Forelimb muscle (tissue), 1 donor: Measurements from ENCODE around the gene CECR2. TPM values are rescaled to one million over a fixed set of nuclear protein-coding genes. Genes with fewer than 3 reads are reported as not detected.
A peak's percentile ranks its signal among the peaks of the same experiment; 100 is the strongest.

Experiments used
- DNase-seq: peaks from one replicate; pipeline ENCODE4 v3.0.0-alpha.2; 2013; ENCODE audit warnings: low read depth
- polyA plus RNA-seq: library from polyadenylated mRNA; unstranded; fragments of 120-200 nt; gene quantifications from one replicate; pipeline ENCODE4 v1.2.1, GENCODE V29; 2013; ENCODE audit not compliant: insufficient read length

The CECR2 gene
- polyA plus RNA-seq, 1 donor: 23.2 TPM

GRCh38 chr22:17451316-17451715 lies 82.1 kb downstream of the CECR2 start:
- no peak for DNase-seq

GRCh38 chr22:17460895-17461294 lies 91.6 kb downstream of the CECR2 start:
- DNase-seq: no peak

DNA sequence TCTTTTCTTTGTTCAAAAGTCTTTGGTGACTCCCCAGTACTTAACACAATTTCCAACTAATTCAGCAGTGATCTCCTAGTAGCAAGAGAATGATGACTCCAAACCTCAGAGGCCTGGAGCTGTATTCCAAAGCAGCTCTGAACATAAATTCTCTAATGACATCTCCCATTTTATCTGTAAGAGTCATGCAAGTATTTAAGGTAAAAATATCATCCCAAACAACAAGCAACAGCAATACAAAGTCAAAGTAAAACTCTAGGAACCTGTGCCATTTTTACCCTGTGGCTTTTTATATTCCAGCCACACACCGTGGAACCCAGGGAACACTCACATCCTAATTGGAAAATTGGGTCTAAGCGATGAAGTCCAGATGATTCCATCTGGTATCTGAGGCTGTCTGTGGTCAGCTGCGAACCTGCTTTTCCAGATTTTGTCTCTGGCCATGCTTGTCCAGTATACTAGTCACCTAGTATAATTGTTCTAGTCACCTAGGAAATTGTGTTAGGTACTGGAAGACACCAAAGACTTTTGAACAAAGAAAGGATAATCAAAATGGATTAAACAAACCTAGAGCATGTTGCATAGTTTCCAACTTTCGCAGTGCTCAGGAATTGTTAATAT lies 101.7 kb downstream of the CECR2 start:
- no peak for DNase-seq

GRCh38 chr22:17471886-17472535 lies 102.8 kb downstream of the CECR2 start:
- peak; percentile 25 for DNase-seq

GRCh38 chr22:17472932-17473331 lies 103.7 kb downstream of the CECR2 start:
- DNase-seq: no peak

DNA sequence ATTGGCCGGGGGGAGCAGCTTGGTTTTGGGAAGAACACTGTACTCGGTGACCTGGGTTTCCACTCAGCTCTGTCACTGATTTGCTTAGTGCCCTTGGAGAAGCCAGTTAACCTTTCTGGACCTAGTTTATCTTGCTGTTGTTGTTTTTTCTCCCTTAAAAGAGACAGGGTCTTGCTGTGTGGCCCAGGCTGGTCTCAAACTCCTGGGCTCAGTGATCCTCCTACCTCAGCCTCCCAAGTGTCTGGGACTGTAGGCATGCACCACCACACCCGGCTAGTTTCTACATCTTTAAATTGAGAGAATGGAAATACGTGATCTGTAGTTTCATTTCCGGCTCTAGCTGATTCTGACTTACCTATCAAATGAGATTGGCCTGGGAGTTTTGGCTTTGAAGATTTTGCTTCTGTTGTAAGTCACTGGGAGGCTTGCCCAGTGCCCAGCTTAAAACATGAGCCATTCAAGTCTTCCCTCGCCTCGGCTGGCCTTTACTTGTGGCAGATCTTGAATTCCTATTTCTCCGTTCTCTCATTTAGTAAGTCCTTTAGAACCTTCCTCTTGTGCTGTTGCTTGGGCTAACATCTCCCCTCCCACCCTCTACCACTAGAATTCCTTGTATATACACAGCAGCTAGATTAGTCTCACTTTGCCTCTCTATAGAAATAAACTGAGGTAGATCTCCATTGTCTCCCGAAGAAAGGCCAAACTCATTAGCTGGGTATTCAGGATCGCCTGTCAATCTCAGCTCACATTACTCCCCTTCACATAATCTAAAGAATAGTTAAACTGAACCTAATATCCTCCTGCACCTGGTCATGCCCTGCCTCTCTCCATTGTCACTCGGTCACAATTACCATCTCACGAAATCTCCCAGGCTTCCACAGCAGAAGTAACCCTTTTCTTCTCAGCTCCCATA lies 106.3 kb downstream of the CECR2 start:
- no peak for DNase-seq

DNA sequence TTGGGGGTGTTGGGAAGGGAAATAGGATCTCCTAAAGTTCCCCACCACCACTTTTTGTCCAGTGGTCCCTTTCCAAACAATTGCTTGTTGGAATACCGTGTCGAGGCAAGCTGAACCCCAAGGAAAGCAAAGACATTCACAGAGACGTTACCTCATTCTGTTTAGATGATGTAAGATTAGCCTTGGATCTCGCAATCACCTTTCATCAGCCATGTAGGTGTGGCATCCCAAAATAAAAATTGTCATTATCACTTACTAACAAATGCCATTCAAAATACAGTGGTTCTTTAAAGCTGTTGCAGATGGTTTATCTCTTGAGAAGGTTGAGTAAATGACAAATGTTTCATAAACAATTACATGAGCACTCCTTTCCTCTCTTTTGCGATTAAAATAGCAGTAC lies 107.6 kb downstream of the CECR2 start:
- no peak for DNase-seq

- DNase-seq: no peak
Observed at GRCh38 chr22:17477391-17477833, 108.2 kb downstream of the CECR2 start.

GRCh38 chr22:17479135-17479534 lies 109.9 kb downstream of the CECR2 start:
- no peak for DNase-seq

DNA sequence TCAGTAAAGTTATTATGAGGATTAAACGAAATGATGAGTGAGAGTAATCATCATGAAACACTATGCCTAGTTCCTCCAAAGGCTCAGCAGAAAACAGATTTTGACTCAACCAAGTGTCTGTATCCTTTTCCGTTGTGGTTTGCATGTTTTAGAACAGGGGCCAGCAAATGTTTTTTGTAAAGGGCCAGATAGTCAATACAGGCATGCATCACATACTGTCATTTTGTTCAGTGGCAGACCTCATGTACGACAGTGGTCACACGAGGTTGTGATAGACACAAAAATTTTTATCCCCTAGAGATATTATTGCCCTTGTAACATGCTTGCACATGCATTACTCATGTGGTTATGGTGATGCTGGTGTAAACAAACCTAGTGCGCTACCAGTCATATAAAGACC lies 112.2 kb downstream of the CECR2 start:
- no peak for DNase-seq

- DNase-seq: no peak
Observed at GRCh38 chr22:17483688-17484372, 114.6 kb downstream of the CECR2 start.

DNA sequence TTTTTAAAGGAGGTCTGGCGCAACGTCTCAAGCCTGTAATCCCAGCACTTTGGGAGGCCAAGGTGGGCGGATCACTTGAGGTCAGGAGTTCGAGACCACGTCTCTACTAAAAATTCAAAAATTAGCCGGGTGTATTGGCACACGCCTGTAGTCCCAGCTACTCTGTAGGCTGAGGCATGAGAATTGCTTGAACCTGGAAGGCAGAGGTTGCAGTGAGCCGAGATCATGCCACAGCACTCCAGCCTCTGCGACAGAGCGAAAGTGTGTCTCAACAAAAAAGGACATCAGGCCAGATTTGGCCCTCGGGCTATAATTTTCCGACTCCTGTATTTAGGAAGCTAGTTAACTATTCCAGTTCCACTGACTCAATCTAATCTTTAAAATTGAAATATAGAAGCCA lies 115.3 kb downstream of the CECR2 start:
- DNase-seq: no peak

GRCh38 chr22:17486313-17486712 lies 117.1 kb downstream of the CECR2 start:
- DNase-seq: no peak

GRCh38 chr22:17486719-17487118 lies 117.5 kb downstream of the CECR2 start:
- DNase-seq: no peak

GRCh38 chr22:17489101-17489500 lies 119.8 kb downstream of the CECR2 start:
- DNase-seq: no peak

GRCh38 chr22:17491090-17491640 lies 121.9 kb downstream of the CECR2 start:
- no peak for DNase-seq

GRCh38 chr22:17492247-17492646 lies 123.0 kb downstream of the CECR2 start:
- DNase-seq: no peak

DNA sequence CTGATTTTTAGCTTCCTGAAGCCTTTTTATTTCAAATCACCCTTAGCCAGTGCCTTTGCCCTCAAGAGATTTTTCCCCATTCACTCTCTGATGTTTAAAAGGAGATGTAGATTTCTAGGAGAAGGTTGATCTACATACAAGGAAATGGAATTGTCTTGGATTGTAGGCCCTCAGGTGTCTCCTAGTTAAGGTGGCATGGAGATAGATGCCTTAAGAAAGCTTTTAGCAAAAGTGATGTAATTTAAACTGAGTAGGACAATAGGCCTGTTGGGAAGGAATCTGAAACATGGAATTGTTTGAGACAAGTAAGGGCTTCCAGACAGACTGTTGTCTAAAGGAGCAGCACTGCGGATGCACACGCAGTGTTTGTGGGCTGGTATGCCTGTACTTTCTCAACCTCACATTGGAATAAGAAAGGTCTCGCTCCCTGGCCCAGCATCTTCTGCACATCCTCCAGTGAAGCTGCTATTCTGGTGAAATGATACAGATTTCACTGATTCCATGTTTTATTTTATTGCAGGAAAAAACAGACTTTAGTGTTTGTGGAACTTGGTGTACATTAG lies 124.2 kb downstream of the CECR2 start:
- no peak for DNase-seq

GRCh38 chr22:17496841-17497240 lies 127.6 kb downstream of the CECR2 start:
- no peak for DNase-seq

DNA sequence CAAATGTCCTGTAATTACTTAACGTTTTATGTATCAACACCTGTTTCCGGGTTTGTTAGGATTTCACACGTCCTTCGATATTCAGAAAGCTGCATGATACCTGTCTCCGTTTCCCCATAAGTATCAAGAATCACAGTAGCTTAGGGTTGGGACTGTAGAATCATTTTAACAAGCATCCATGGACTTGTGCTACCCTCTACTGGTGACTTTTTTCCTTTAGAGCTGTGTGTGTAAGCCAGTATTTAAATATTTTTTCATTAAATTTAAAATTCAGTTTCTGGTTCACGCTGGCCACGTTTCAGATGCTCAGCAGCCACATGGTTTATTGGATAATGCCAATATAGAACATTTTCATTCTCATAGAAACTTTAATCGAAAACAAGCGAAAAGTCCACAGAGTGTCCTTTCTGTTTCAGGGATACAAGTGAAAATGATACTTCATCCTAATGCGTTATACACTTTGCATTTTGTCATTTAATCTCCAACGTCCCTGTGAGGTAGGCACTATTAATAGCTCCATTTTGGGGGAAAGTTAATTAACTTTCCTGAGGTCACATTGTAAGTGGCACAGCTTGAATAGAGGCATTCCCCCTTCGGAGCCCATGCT lies 132.5 kb downstream of the CECR2 start:
- peak; percentile 68 for DNase-seq

DNA sequence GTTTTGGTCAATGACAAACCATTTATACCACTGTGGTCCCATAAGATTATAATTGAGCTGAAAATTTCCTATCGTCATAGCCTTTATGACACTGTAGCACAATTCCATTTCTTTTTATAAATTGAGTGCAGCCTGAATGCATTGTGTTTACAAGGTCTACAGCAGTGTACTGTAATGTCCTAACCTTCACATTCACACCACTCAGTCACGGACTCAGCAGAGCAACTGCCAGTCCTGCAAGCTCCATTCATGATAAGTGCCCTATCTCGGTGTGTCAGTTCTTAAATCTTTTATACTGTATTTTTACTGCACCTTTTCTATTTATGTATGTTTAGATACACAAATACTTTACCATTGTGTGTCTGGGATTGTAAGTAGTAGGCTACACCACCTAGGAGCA lies 138.8 kb downstream of the CECR2 start:
- no peak for DNase-seq
